ENCODE measurements around the gene SF1. TPM values are rescaled to one million over a fixed set of nuclear protein-coding genes. Genes with fewer than 3 reads are reported as not detected.

SF1 gene
- total and polyA plus RNA-seq, 2 donors from 2014 or later, result 87.5 to 320 TPM

GRCh38 chr11:64794526-64794925 lies 16.2 kb upstream of the SF1 start:
- intact Hi-C loops (cut with DNase I), result no loop called here
- Histone ChIP-seq H3K27me3 (ENCODE audit: control insufficient read depth, insufficient read depth, low read length) (no peaks in the 10 kb centered on the region), H3K4me1 (ENCODE audit: control insufficient read depth in 2 of 3, insufficient read depth in 2 of 3, low read depth in 1 of 3, low read length in 3 of 3) (no peaks in the 10 kb centered on the region), H3K27ac (ENCODE audit: low read depth in 2 of 2, low read length in 2 of 2) (no peak overlapping the region), H3K4me3 (ENCODE audit: low read length in 3 of 3) (no peak overlapping the region), H3K9me3 (ENCODE audit: control insufficient read depth in 2 of 3, insufficient read depth in 1 of 3, low read length in 3 of 3) (no peaks in the 10 kb centered on the region), H3K9ac (ENCODE audit: low read length in 3 of 3) (no peak overlapping the region), H3K36me3 (ENCODE audit: control insufficient read depth in 2 of 3, insufficient read depth in 3 of 3, low read length in 3 of 3) (peaks cover 0 to 2% (median 0%) of the 10 kb centered on the region in 3 donors)
- no peak for TF ChIP-seq CTCF (IDR thresholded peaks at IDR 0.05; ENCODE audit: borderline replicate concordance, extremely low read depth, insufficient read depth)
- DNase-seq, result peak in 1 of 5 donors; percentile 31
- no peak for FAIRE-seq

GRCh38 chr11:64793271-64794160 lies 15.2 kb upstream of the SF1 start:
- no peak for FAIRE-seq
- Histone ChIP-seq H3K4me3 (ENCODE audit: low read length in 3 of 3) (no peak overlapping the region), H3K36me3 (ENCODE audit: control insufficient read depth in 2 of 3, insufficient read depth in 3 of 3, low read length in 3 of 3) (peaks cover 0 to 2% (median 0%) of the 10 kb centered on the region in 3 donors), H3K27me3 (ENCODE audit: control insufficient read depth, insufficient read depth, low read length) (no peaks in the 10 kb centered on the region), H3K27ac (ENCODE audit: low read depth in 2 of 2, low read length in 2 of 2) (no peak overlapping the region), H3K9me3 (ENCODE audit: control insufficient read depth in 2 of 3, insufficient read depth in 1 of 3, low read length in 3 of 3) (no peaks in the 10 kb centered on the region), H3K4me1 (ENCODE audit: control insufficient read depth in 2 of 3, insufficient read depth in 2 of 3, low read depth in 1 of 3, low read length in 3 of 3) (no peaks in the 10 kb centered on the region), H3K9ac (ENCODE audit: low read length in 3 of 3) (no peak overlapping the region)
- TF ChIP-seq CTCF (IDR thresholded peaks at IDR 0.05; ENCODE audit: borderline replicate concordance, extremely low read depth, insufficient read depth), result no peak
- DNase-seq, result peak in 2 of 5 donors; percentile 24 to 48
- intact Hi-C loops (cut with DNase I), result no loop called here

DNA sequence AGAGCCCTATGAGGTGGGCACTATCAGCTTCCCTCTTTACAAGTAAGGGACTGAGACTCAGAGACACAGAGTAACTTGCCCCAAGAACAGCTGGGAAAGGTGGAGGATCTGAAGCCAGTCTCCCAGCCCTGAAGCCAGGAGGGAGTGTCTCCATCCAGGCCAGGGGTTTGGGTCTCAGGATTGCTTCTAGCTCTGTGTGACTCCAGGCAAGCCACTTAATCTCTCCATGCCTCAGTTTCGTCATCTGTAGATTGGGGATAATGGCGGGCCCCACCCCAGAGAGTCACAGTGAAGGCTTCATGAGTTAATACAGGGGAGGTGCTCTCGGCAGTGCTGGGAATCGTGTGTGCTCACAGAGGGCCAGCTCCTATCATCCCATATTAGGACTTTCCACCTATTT lies 14.1 kb upstream of the SF1 start:
- intact Hi-C loops (cut with DNase I), result no loop called here
- no peaks in the 10 kb centered on the region for H3K27me3 ChIP-seq (ENCODE audit: control insufficient read depth, insufficient read depth, low read length)
- H3K4me1 ChIP-seq (ENCODE audit: control insufficient read depth in 2 of 3, insufficient read depth in 2 of 3, low read depth in 1 of 3, low read length in 3 of 3), result no peaks in the 10 kb centered on the region
- no peaks in the 10 kb centered on the region for H3K9me3 ChIP-seq (ENCODE audit: control insufficient read depth in 2 of 3, insufficient read depth in 1 of 3, low read length in 3 of 3)
- FAIRE-seq (no peak), DNase-seq (peak in 2 of 5 donors; percentile 18 to 38)
- no peak overlapping the region for H3K9ac ChIP-seq (ENCODE audit: low read length in 3 of 3)
- peaks cover 0 to 2% (median 0%) of the 10 kb centered on the region in 3 donors for H3K36me3 ChIP-seq (ENCODE audit: control insufficient read depth in 2 of 3, insufficient read depth in 3 of 3, low read length in 3 of 3)
- H3K27ac ChIP-seq (ENCODE audit: low read depth in 2 of 2, low read length in 2 of 2), result no peak overlapping the region
- H3K4me3 ChIP-seq (ENCODE audit: low read length in 3 of 3), result no peak overlapping the region
- no peak for TF ChIP-seq CTCF (IDR thresholded peaks at IDR 0.05; ENCODE audit: borderline replicate concordance, extremely low read depth, insufficient read depth)

Measured in kidney (tissue), 14 donors.